ENCODE results near the gene COL18A1. TPM values are rescaled to one million over a fixed set of nuclear protein-coding genes. Genes with fewer than 3 reads are reported as not detected.

Gene COL18A1
- total RNA-seq, 4 donors from 2014 or later: 16.4 to 42.2 (median 20.7) TPM

- DNase-seq: no peak
- intact Hi-C loops (cut with DNase I; ENCODE audit: low total_unique reads): no loop called here
- H3K36me3 ChIP-seq: no peaks in the 10 kb centered on the region
- no peaks in the 10 kb centered on the region for H3K9me3 ChIP-seq
- H3K27me3 ChIP-seq: no peaks in the 10 kb centered on the region
- ATAC-seq: no peak
- H3K4me1 ChIP-seq: no peaks in the 10 kb centered on the region
- H3K4me3 ChIP-seq: no peak overlapping the region
- no peak for TF ChIP-seq CTCF (IDR thresholded peaks at IDR 0.05 in 4 of 5, conservative IDR thresholded peaks at IDR 0.05 in 1 of 5)
- in situ Hi-C loops (cut with MboI; ENCODE audit: low sequenced_read_pairs in 4 of 4): no loop called here
- H3K27ac ChIP-seq: no peak overlapping the region
Measured at GRCh38 chr21:45489722-45489982, 84.7 kb downstream of the COL18A1 start.

DNA sequence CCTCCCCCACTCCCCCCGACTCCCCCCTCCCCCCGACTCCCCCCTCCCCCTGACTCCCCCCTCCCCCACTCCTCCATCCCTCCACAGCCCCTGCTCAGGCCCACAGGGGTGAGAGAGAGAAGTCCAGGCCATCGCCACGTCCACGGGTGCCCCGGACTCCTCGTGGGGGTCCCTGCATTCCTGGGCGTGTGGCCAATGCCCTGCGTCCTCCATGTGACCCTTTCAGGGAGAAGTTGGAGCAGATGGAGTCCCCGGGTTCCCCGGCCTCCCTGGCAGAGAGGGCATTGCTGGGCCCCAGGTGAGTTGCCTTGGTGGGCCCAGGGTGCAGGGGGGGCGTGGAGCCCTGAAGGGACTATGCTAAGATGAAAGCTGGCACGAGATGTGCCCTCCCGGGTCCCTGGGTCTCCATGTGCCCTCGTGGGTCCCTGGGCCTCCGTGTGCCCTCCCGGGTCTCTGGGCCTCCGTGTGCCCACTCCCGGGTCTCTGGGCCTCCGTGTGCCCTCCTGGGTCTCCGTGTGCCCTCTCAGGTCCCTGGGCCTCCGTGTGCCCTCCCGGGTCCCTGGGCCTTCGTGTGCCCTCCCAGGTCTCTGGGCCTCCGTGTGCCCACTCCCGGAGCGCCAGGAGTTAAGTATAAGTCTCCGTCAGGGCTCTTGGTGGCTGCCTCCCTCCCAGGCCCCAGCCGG, 85.2 kb downstream of the COL18A1 start:
- no peaks in the 10 kb centered on the region for H3K36me3 ChIP-seq
- no peak for DNase-seq
- TF ChIP-seq POLR2A (IDR thresholded peaks at IDR 0.05) (no peak), CTCF (IDR thresholded peaks at IDR 0.05 in 4 of 5, conservative IDR thresholded peaks at IDR 0.05 in 1 of 5) (no peak)
- H3K4me1 ChIP-seq: no peaks in the 10 kb centered on the region
- no peak for ATAC-seq
- H3K27ac ChIP-seq: no peak overlapping the region
- H3K4me3 ChIP-seq: no peak overlapping the region
- no peaks in the 10 kb centered on the region for H3K27me3 ChIP-seq
- intact Hi-C loops (cut with DNase I; ENCODE audit: low total_unique reads): no loop called here
- in situ Hi-C loops (cut with MboI; ENCODE audit: low sequenced_read_pairs in 4 of 4): no loop called here
- no peaks in the 10 kb centered on the region for H3K9me3 ChIP-seq

- in situ Hi-C loops (cut with MboI; ENCODE audit: low sequenced_read_pairs in 4 of 4) (no loop called here), intact Hi-C loops (cut with DNase I; ENCODE audit: low total_unique reads) (no loop called here)
- Histone ChIP-seq H3K4me1 (no peaks in the 10 kb centered on the region), H3K4me3 (no peak overlapping the region), H3K36me3 (no peaks in the 10 kb centered on the region), H3K27me3 (no peaks in the 10 kb centered on the region), H3K9me3 (no peaks in the 10 kb centered on the region), H3K27ac (no peak overlapping the region)
- ATAC-seq (no peak), DNase-seq (no peak)
- TF ChIP-seq CTCF (IDR thresholded peaks at IDR 0.05 in 4 of 5, conservative IDR thresholded peaks at IDR 0.05 in 1 of 5): no peak
- no peak for TF ChIP-seq POLR2A (IDR thresholded peaks at IDR 0.05)
Measured at GRCh38 chr21:45491056-45491455, 86.1 kb downstream of the COL18A1 start.

- no peak overlapping the region for H3K27ac ChIP-seq
- TF ChIP-seq POLR2A (IDR thresholded peaks at IDR 0.05) (no peak), CTCF (IDR thresholded peaks at IDR 0.05 in 4 of 5, conservative IDR thresholded peaks at IDR 0.05 in 1 of 5) (no peak)
- H3K9me3 ChIP-seq: no peaks in the 10 kb centered on the region
- in situ Hi-C loops (cut with MboI; ENCODE audit: low sequenced_read_pairs in 4 of 4) (no loop called here), intact Hi-C loops (cut with DNase I; ENCODE audit: low total_unique reads) (no loop called here)
- H3K36me3 ChIP-seq: no peaks in the 10 kb centered on the region
- H3K4me1 ChIP-seq: no peaks in the 10 kb centered on the region
- ATAC-seq (no peak), DNase-seq (no peak)
- no peaks in the 10 kb centered on the region for H3K27me3 ChIP-seq
- no peak overlapping the region for H3K4me3 ChIP-seq
Measured at GRCh38 chr21:45491623-45492022, 86.7 kb downstream of the COL18A1 start.

DNA sequence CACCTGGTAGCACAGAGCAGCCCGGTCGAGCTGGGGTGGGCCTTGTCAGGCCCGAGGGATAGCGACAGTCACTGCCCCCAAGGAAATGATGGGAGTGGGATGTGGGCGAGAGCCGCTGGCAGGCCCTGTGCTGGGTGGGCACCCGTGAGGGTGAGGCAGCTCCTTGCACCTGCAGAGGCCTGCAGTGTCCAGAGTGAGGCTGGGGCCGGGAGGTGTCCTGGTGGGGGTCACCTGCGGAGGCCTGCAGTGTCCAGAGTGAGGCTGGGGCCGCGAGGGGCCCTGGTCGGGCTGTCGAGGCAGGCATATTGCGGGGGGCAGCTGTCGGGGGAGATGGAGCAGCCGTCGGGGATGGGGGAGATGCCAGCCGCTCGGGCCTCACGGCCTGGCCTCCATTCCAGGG, 87.8 kb downstream of the COL18A1 start:
- intact Hi-C loops (cut with DNase I; ENCODE audit: low total_unique reads): no loop called here
- TF ChIP-seq POLR2A (IDR thresholded peaks at IDR 0.05): no peak
- no peak for TF ChIP-seq CTCF (IDR thresholded peaks at IDR 0.05 in 4 of 5, conservative IDR thresholded peaks at IDR 0.05 in 1 of 5)
- no peaks in the 10 kb centered on the region for H3K9me3 ChIP-seq
- H3K4me1 ChIP-seq: no peaks in the 10 kb centered on the region
- H3K27ac ChIP-seq: no peak overlapping the region
- no peaks in the 10 kb centered on the region for H3K36me3 ChIP-seq
- no peak overlapping the region for H3K4me3 ChIP-seq
- H3K27me3 ChIP-seq: no peaks in the 10 kb centered on the region
- DNase-seq (no peak), ATAC-seq (no peak)
- in situ Hi-C loops (cut with MboI; ENCODE audit: low sequenced_read_pairs in 4 of 4): no loop called here
